ENCODE measurements around the gene SECTM1. TPM values are rescaled to one million over a fixed set of nuclear protein-coding genes. Genes with fewer than 3 reads are reported as not detected.

The SECTM1 gene
- total and polyA plus RNA-seq, 9 of the 15 experiments (the other 6 are each of a cell fraction or from before 2014, with no cell fraction given): 0.11 to 0.46 (median 0.18) TPM; not detected in 6

DNA sequence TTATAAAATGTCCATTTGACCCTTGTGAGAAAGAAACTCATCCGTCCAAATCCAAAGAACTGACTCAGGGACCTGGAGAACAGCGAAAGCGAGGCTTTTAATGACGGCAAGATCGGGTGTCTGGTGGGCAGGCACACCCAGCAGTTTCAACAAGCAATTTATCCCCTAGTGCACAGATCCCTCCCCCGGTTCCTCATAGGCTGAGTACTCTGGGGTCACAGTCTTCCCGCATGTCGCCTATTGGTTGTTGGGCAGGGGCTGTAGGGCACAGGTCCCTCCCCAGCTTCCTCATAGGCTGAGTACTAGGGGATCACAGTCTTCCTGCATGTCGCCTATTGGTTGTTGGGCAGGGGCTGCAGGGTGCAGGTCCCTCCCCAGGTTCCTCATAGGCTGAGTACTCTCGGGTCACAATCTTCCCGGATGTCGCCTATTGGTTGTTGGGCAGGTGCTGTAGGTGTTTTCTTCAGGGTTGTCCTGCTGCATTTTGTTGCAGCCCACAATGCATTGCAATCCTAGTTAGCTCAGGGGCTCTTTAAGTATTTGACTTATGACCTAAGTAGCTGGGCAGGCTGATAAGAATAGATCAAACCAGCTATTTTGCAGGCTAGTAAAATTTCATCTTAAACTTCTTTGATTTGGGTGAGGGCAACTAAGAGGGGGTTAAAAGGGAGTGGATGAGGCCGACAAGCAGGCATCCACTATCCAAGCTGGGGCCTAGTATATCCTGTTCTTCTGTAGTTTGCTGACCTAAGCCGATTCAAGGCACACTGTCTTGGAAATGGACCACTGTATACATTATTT, 34.4 kb upstream of the SECTM1 start (continued):
- TF ChIP-seq, protein P1, sequence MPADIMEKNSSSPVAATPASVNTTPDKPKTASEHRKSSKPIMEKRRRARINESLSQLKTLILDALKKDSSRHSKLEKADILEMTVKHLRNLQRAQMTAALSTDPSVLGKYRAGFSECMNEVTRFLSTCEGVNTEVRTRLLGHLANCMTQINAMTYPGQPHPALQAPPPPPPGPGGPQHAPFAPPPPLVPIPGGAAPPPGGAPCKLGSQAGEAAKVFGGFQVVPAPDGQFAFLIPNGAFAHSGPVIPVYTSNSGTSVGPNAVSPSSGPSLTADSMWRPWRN (IDR thresholded peaks at IDR 0.05; ENCODE audit: low read depth): no peak
- no peak for TF ChIP-seq KAT2B (IDR thresholded peaks at IDR 0.05; ENCODE audit: low read depth, low read length)
- TF ChIP-seq NR0B1 (IDR thresholded peaks at IDR 0.05; ENCODE audit: partially characterized antibody): no peak
- no peak for TF ChIP-seq CBX2 (IDR thresholded peaks at IDR 0.05; ENCODE audit: insufficient read depth, low read length, poor library complexity, severe bottlenecking)
- no peak for TF ChIP-seq BCOR (IDR thresholded peaks at IDR 0.05)
- TF ChIP-seq SMARCA5 (IDR thresholded peaks at IDR 0.05): no peak
- 0 out of 2 replicates have a peak, but pooled peaks have one; percentile 26 for TF ChIP-seq ZNF395 (CRISPR knock-in tag; IDR thresholded peaks at IDR 0.05)
- TF ChIP-seq BMI1 (IDR thresholded peaks at IDR 0.05; ENCODE audit: low read length): no peak
- TF ChIP-seq CCAR2 (IDR thresholded peaks at IDR 0.05; ENCODE audit: low read depth, low read length): no peak
- no peak for TF ChIP-seq ZNF778 (CRISPR knock-in tag; IDR thresholded peaks at IDR 0.05)
- TF ChIP-seq MTA1 (IDR thresholded peaks at IDR 0.05; ENCODE audit: borderline replicate concordance): no peak
- no peak for TF ChIP-seq NFIC (IDR thresholded peaks at IDR 0.05)
- TF ChIP-seq NR1H2 (CRISPR knock-in tag; IDR thresholded peaks at IDR 0.05): no peak
- TF ChIP-seq COPS2 (conservative IDR thresholded peaks at IDR 0.05): no peak
- TF ChIP-seq TFAP4 (CRISPR knock-in tag; IDR thresholded peaks at IDR 0.05; ENCODE audit: borderline replicate concordance): peak; percentile 60; the same call in 1 of the 2 replicates
- peak; percentile 100 for TF ChIP-seq MTA3 (IDR thresholded peaks at IDR 0.05; ENCODE audit: borderline replicate concordance)
- TF ChIP-seq, protein P2, sequence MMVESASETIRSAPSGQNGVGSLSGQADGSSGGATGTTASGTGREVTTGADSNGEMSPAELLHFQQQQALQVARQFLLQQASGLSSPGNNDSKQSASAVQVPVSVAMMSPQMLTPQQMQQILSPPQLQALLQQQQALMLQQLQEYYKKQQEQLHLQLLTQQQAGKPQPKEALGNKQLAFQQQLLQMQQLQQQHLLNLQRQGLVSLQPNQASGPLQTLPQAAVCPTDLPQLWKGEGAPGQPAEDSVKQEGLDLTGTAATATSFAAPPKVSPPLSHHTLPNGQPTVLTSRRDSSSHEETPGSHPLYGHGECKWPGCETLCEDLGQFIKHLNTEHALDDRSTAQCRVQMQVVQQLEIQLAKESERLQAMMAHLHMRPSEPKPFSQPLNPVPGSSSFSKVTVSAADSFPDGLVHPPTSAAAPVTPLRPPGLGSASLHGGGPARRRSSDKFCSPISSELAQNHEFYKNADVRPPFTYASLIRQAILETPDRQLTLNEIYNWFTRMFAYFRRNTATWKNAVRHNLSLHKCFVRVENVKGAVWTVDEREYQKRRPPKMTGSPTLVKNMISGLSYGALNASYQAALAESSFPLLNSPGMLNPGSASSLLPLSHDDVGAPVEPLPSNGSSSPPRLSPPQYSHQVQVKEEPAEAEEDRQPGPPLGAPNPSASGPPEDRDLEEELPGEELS (CRISPR knock-in tag; IDR thresholded peaks at IDR 0.05; ENCODE audit: borderline replicate concordance): no peak
- peak; percentile 8; the same call in 1 of the 2 replicates for TF ChIP-seq CBX1 (IDR thresholded peaks at IDR 0.05; ENCODE audit: low read depth)
- TF ChIP-seq ATF7 (IDR thresholded peaks at IDR 0.05): peak; percentile 78
- TF ChIP-seq MAFK (IDR thresholded peaks at IDR 0.05; ENCODE audit: low read length): peak; percentile 1; the same call in 1 of the 2 replicates
- no peak for TF ChIP-seq STAT5A (IDR thresholded peaks at IDR 0.05; ENCODE audit: borderline replicate concordance, low read length)
- TF ChIP-seq RFX5 (IDR thresholded peaks at IDR 0.05; ENCODE audit: low read depth, low read length): 0 out of 2 replicates have a peak, but pooled peaks have one; percentile 58
- TF ChIP-seq THRAP3 (IDR thresholded peaks at IDR 0.05; ENCODE audit: borderline replicate concordance): no peak
